Fibroblast of skin of left quadriceps (primary cell): ENCODE data around the gene KLHL5.
"Not testable (repeated sequence)": the region's sequence is repeated elsewhere in the genome, so short reads cannot be mapped to it uniquely, and the experiment has no call there.

ENCODE experiments used
- DNase-seq, 2 experiments: peaks; one replicate each; pipeline ENCODE4 v3.0.0-alpha.2; 2013; ENCODE audit warnings: low read depth in 2 of 2

Gene KLHL5

GRCh38 chr4:39097290-39097689, 35.3 kb downstream of the KLHL5 start:
- DNase-seq, result no peak

DNA sequence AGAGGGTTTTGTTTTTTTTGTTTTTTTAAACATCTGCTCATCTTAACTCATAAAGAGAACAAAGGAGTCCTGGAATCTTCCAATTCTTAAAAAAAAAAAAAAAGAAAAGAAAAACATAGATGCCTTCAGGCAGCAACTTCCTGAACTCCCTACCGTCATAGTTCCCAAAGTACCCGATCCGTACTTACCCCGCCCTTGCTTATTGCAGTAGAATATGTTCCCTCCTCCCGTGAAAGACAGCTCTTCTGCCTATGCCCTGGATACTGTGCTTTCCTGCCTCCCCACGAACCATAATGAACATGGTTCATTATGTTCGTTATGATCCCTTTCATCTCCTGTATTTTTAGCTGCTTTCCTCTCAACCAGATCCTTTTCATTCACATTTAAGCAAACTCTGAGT, 40.3 kb downstream of the KLHL5 start:
- DNase-seq, result no peak

GRCh38 chr4:39103291-39103690, 41.3 kb downstream of the KLHL5 start:
- no peak for DNase-seq

GRCh38 chr4:39104255-39104654, 42.2 kb downstream of the KLHL5 start:
- no peak for DNase-seq

DNA sequence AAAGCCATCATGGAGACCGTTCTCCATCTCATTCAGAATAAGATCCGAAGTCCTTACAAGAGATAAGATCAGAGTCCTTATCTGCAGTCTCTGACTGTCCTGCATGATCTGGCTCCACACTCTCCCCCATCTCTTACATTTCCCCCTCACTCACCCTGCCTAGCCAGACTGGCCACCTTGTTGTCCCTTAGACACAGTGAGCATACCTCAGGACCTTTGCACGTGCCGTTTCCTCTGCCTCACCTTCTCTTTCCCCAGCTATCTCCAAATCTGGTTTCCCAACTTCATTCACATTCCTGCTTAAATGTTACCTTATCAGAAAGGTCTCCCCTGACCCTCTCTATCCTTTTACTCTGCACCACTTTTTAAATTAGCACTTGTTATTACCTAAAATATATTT, 44.0 kb downstream of the KLHL5 start:
- DNase-seq, result no peak

DNA sequence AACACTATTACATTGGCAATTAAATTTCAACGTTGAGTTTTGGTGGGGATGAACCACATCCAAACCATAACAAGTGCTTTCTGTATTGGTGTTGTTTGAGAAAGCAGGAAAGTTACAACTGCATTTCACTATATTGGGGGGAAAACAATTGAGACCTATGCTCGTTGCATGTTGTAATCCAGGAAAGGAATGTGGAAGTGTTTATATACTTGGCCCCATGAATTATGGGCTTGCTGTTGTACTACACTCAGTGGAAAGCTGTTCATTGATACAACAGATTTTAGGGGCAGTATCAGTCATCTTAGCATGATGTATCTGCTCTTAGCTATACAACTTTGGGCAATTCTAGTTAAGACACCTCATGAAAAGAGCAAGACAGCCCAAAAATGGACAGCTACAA, 52.4 kb downstream of the KLHL5 start:
- DNase-seq, result peak in 1 of 2 experiments; percentile 23

DNA sequence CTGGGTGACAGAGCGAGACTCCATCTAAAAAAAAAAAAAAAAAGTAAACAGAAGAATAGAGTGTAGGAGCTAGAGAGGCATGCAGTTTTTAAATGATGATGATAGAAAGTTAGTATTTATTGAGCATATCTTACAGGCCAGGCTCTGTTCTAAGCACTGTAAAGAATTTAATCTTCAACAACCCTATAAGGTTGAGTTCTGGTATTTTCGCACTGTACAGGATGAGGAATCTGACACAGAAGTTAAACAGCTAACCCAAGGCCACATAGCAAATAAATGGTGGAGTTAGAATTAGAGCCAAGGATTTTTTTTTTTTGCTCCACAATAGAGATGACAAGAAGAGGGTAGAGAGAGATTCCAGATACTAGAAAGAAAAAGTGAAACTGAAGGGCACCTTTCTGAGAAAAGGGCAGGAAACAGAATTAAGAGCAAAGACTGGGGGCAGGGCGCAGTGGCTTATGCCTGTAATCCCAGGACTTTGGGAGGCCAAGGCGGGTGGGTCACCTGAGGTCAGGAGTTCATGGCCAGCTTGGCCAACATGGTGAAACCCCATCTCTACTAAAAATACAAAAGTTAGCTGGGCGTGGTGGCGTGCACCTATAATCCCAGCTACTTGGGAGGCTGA, 56.1 kb downstream of the KLHL5 start:
- DNase-seq, result no peak

GRCh38 chr4:39120418-39120817, 58.4 kb downstream of the KLHL5 start:
- no peak for DNase-seq

DNA sequence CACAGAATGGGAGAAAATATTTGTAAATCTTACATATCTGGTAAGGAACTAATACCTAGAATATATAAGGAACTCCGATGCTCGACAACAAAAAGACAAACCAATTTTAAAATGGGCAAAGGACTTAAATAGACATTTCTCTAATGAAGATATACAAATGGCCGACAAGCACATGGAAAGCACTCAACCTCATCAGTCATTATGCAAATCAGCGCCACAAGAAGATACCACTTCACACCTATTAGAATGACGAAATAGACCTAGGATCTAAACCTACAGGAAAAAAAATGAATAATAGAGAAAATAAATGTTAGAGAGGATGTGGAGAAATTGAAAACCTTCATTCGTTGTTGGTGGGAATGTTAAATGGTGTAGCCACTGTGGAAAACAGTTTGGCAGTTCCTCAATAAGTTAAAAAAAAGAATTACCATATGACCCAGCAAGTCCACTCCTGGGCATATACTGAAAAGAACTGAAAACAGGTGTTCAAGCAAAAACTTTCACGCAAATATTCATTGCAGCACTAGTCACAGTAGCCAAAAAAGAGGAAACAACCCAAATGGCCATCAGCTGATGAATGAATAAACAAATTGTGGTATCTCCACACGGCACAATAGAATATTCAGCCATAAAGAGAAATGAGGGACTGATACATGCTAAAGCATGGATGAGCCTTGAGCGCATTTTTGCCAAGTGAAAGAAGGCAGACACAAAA, 63.0 kb downstream of the KLHL5 start:
- DNase-seq, result no peak

GRCh38 chr4:39125600-39125985, 63.6 kb downstream of the KLHL5 start:
- no peak for DNase-seq

DNA sequence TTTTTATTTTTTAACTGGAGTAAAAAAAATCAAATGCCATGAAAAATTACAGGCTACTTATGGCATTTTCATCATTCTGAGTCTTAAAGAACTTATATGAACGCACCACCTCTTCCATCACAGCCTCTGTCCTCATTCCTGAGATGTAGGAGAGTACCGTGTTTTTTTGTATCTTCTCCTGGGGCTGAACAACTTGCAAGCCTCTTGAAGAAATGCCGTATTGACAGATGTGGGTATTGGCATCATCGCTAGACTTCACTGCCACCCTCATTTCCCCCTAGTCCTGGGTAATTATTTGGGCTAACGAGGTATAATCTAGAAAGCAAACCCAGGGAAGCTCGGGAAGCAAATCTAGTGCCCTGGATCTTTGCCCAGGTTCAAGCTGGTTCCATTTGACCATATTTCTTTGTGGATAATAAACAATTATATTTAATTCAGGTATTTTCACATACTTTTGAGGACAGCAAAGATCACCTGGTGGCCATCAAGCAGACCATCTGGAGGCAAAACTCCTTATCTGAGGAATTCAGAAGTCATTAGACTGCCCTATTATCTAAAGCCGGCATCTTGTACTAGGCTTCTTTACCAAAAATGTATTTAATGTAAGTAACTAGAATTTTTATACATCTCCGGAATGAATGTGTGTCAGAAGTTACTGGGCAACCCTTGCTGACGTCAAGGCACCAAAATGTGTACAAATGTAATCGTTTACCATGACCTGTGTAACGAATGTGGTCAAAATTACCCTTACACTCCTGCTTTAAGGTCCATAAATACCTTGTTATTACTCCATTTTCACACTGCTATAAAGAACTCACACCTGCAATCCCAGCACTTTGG, 64.4 kb downstream of the KLHL5 start:
- DNase-seq, result no peak

DNA sequence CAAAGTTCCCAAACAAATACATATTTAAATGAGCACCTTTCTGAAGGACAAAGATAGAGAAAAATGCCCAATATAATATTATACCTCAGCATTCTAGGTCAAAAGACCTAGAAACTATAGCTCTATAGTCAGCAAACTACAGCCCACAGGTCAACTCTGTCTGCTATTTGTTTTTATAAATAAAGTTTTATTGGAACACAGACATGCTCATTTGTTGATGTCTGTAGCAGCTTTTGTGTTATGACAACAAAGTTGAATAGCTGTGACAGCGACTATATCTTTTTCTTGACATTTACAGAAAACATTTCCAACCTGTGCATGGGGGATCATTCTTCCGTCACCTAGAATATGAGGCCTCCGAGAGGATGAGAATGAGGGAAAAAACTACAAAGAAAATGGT, 71.6 kb downstream of the KLHL5 start:
- no peak for DNase-seq

- no peak for DNase-seq
These were observed 72.8 kb downstream of the KLHL5 start for GRCh38 chr4:39134683-39135306.

DNA sequence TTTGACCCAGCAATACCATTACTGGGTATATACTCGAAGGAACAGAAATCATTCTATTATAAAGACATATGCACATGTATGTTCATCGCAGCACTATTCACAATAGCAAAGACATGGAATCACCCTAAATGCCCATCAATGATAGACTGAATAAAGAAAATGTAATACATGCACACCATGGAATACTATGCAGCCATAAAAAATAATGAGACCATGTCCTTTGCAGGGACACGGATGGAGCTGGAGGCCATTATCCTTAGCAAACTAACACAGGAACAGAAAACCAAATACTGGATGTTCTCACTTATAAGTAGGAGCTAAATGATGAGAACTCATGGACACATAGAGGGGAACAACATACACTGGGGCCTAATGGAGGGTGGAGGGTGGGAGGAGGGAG, 76.2 kb downstream of the KLHL5 start:
- DNase-seq, result not testable (repeated sequence)

DNA sequence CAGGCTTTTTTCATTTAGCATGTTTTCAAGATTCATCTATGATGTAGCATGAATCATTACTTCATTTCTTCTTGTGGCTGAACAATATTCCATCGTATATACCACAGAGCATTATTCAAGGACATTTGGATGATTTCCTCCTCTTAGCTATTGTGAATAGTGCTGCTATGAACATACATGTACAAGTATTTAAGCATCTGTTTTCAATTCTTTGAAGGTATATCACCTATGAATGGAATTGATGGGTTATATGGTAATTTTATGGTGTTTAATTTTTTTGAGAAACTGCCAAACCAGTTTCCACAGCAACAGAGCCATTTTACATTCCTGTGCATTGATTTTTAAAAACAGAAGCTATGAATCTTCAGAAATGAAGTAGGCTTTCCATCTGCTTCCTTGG, 84.2 kb downstream of the KLHL5 start:
- DNase-seq, result peak; percentile 39 to 48

DNA sequence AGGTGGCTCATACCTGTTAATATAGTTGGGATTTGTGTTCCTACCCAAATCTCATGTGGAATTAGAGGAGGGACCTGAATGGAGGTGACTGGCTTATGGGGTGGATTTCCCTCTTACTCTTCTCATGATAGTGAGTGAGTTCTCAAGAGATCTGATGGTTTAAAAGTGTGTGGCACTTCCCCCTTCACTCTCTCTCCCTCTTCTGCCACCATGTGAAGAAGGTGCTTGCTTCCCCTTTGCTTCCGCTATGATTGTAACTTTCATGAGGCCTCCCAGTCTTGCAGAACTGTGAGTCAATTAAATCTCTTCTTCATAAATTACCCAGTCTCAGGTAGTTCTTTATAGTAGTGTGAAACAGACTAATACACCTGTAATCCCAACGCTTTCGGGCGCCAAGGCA, 92.0 kb downstream of the KLHL5 start:
- DNase-seq, result no peak

DNA sequence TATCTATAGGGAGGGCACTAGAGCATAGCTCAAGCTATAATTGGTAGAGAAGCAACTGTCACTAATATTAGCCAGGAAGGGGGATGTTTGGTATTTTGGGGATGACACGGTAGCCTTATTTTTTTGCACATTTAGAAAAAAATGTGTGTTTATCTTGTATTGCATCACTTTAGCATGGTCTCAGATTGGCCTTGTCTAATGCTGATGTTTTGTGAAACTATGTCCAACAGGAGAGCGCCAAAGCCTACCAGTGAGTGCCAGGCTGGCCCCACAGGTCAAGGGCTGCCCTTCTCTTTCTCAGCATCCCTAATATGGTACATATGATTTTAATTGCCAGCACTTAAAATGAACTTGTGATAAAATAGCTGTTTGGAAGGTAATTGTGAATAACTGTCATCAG, 95.5 kb downstream of the KLHL5 start:
- no peak for DNase-seq

- DNase-seq, result no peak
These were observed 104.1 kb downstream of the KLHL5 start for GRCh38 chr4:39166177-39166576.

GRCh38 chr4:39166669-39167068, 104.6 kb downstream of the KLHL5 start:
- no peak for DNase-seq

GRCh38 chr4:39169426-39169825, 107.4 kb downstream of the KLHL5 start:
- DNase-seq, result no peak

DNA sequence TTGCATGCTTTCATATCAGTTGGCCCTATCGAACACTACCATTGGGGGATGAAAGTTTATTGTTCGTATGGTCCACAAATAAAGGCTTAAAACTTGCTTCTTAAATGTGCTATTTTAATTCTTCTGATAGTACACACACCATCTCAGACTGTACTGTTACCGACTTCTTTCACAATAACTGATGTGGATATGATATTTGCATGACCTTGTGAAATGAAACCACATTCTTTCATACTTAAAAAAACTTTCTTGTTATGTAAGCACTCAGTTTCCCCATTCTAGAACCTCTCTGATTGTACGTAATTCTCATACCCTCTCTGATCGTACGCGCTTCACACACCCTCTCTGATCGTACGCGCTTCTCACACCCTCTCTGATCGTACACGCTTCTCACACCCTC, 108.3 kb downstream of the KLHL5 start:
- DNase-seq, result no peak
